ENCODE measurements around the gene TMEM184A.

The TMEM184A gene

GRCh38 chr7:1566687-1567048 is 10.7 kb upstream of the TMEM184A start:
- no peak for DNase-seq

DNA sequence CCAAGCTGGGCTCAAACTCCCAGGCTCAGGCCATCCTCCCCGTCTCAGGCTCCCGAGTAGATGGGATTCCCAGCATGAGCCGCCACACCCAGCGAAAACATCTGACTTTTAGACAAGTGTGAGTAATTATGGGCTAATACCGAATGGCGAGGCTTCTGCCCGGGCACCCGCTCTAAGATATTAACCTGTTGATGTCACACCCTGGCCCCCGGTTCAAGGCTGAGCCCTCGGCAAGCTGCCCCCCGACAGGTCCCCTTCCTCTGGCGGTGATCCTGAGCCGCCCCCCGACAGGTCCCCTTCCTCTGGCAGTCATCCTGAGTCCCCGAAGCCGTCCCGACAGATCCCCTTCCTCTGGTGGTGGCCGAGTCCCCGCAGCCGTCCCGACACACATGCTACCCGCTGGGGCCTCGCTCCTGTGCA is 8.6 kb upstream of the TMEM184A start:
- DNase-seq = no peak

DNA sequence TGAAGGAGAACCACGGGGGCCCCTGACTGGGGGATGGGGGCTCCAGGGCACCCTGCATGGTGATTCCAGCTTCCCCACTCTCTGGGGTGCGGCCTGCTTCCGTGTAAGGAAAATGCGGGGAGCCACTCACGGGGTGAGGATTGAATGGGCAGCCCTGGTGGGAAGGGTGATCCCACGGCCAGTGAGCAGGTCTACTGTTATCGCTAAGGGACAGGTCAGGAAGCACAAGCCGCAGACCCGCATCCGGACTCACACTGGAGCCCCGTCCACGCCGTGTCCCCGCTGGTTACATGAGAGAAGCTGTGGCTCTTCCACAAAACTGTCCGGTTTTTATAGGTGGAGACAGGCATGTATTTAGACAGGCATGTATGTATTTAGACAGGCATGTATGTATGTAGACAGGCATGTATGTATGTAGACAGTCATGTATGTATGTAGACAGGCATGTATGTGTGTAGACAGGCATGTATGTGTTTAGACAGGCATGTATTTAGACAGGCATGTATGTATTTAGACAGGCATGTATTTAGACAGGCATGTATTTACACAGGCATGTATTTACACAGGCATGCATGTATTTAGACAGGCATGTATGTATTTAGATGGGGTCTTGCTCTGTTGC is 8.1 kb upstream of the TMEM184A start:
- DNase-seq = no peak

- no peak for DNase-seq
These were observed 6.6 kb upstream of the TMEM184A start for GRCh38 chr7:1562597-1563051.

- DNase-seq = no peak
These were observed 6.1 kb upstream of the TMEM184A start for GRCh38 chr7:1562116-1562515.

GRCh38 chr7:1561036-1561940 is 5.3 kb upstream of the TMEM184A start:
- DNase-seq = no peak

- DNase-seq = no peak
These were observed 4.6 kb upstream of the TMEM184A start for GRCh38 chr7:1560620-1561031.

GRCh38 chr7:1559626-1560590 is 3.9 kb upstream of the TMEM184A start:
- DNase-seq = no peak

GRCh38 chr7:1558841-1559625 is 3.0 kb upstream of the TMEM184A start:
- no peak for DNase-seq

GRCh38 chr7:1558181-1558811 is 2.3 kb upstream of the TMEM184A start:
- DNase-seq = no peak

- no peak for DNase-seq
These were observed 1.8 kb upstream of the TMEM184A start for GRCh38 chr7:1557771-1558170.

DNA sequence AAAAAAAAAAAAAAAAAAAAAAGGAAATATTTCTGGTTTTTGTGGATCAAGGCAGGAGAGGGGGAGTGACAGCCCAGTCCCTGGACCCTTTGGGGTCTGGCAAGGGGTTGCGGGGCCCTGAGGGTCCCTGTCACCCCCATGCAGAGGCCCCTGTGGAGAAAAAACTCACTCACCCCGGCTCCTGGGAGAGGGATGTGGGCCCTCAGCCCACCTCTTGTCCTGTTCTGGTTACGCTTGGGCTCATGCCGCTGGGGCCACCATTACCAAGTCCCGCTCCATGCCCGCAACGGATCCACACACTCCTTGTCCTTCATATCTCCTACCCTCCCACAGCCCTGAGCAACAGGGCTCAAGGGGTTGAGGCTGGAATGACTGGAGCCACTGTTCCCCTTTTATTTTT is 1.0 kb upstream of the TMEM184A start:
- DNase-seq = no peak

GRCh38 chr7:1555046-1555812 is 776 bp downstream of the TMEM184A start:
- DNase-seq = no peak

DNA sequence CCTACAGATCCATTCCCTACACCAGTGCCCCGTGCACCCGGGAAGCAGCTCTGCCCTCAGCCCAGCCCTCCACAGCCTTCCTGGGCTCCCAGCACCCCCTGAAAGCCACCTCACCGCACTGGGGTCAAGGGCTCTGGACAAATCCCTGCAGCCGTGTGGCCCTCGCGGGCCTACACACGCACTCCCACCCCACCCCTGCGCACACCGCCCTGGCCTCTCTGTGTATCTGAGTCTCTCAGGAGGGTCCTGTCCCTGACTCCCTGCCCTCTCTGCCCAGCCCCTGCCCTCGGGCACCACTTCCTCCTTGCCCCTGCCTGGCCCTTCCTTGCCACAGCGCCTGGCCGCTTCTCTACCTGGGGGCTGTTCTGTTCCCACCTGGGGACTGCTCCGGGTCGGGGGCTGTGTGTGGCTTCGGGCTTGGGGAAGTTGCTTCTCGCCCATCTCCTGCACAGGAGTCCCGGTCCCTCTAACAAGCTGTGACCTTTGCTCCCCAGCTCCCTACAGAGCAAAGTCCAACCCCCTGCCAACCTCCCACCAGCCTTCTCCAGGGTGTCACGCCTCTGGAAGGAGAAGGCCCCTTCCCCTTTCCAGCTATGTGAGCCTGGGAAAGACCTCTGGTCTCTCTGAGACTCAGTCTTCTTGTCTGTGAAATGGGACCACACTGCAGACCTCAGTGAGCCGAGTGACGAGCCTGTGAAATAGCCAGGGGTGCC is 1.5 kb downstream of the TMEM184A start:
- DNase-seq = no peak

DNA sequence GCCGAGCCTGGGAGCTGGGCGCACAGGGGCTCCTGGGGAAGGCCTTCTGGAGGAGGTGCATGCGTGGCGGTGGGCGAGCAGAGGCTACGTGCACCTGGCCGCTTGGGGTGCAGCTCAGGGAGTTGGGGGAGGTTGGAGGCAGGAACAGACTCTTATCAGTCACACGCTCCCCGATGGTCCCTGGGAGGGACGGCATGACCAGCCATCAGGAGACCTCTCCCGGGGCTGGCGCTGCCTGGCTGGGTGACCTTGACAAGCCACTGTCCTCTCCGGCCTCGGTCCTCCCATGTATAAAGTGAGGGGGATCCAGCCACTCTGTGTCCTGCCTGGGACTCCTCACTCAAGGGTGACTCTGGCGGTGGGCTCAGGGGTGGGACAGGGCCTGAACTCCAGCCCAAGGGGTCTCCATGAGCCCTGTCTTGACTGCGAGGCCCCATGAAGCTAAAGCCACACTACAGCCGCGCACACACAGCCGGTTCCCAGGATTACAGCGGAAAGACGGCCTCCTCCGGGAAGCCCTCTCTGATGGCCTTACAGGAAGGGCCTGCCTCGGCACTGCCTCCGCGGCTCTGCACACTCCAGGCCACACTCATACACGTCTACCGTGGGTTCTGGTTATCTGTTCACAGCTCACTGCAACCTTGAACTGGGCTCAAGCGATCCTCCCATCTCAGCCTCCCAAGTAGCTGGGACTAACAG is 2.3 kb downstream of the TMEM184A start:
- DNase-seq = no peak

DNA sequence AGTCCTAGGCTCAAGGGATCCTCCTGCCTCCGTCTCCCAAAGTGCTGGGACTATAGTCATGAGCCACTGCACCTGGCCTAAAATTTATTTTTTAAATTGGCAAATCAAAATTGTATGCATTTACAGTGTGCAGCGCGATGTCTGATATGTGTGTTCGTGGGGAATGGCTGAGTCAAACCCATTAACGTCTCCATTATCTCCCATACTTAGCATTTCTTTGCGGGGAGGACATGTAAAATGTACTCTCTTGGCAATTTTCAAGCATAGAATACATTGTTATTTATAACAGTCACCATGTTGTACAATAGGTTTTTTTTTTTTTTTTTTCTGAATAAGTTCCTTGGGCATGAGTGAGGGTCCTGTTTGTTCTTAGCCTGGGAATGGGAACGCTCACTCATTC is 3.8 kb downstream of the TMEM184A start:
- DNase-seq = no peak

- DNase-seq = no peak
These were observed 5.2 kb downstream of the TMEM184A start for GRCh38 chr7:1550846-1551155.

- DNase-seq = no peak
These were observed 5.8 kb downstream of the TMEM184A start for GRCh38 chr7:1550005-1550845.
